LNCAP (cell line): Measurements from ENCODE around the gene CEL.
"Not testable (repeated sequence)": the region's sequence is repeated elsewhere in the genome, so short reads cannot be mapped to it uniquely, and the experiment has no call there.

Experiments
- CTCF ChIP-seq: fragments of 450-650 bp; IDR thresholded peaks from 2 replicates; pipeline ENCODE4 v1.5.1; 2017; ENCODE audit warnings: mild to moderate bottlenecking

Gene CEL

GRCh38 chr9:133061764-133062145, at the start of gene CEL:
Gene CEL (plus strand): TSS chr9:133061981. CDS start chr9:133062003, 22 bp downstream.
- TF ChIP-seq CTCF, result not testable (repeated sequence)

GRCh38 chr9:133014696-133015095, 47.1 kb upstream of the CEL start:
- TF ChIP-seq CTCF, result no peak

- TF ChIP-seq CTCF, result no peak
These were observed 38.5 kb upstream of the CEL start for GRCh38 chr9:133023117-133023890.

GRCh38 chr9:133026426-133026825, 35.4 kb upstream of the CEL start:
- TF ChIP-seq CTCF, result no peak

- no peak for TF ChIP-seq CTCF
These were observed 34.6 kb upstream of the CEL start for GRCh38 chr9:133027134-133027533.

GRCh38 chr9:133028221-133028620, 33.6 kb upstream of the CEL start:
- no peak for TF ChIP-seq CTCF

GRCh38 chr9:133029994-133030316, 31.8 kb upstream of the CEL start:
- TF ChIP-seq CTCF, result no peak
